Memory B cell (primary cell): ENCODE results near the gene RIT2.
"Not testable (repeated sequence)": the region's sequence is repeated elsewhere in the genome, so short reads cannot be mapped to it uniquely, and the experiment has no call there.

Experiments used
- ATAC-seq: fragments of 150-1000 bp; cut with Tn5 transposase; 2 replicates; pipeline ENCODE4 v1.10.0; 2021; ENCODE audit warnings: low read depth, mild to moderate bottlenecking, moderate library complexity
- DNase-seq, 2 donors: peaks; one replicate each; pipeline ENCODE4 v3.0.0; 2022; ENCODE audit warnings: low spot score in 2 of 2
- H3K27ac Mint-ChIP-seq: one replicate; pipeline ENCODE4 v1.8.0; 2022; ENCODE audit warnings: mild to moderate bottlenecking, moderate library complexity, mixed read lengths
- H3K27me3 Mint-ChIP-seq: one replicate; pipeline ENCODE4 v1.8.0; 2022; ENCODE audit warnings: mixed read lengths
- H3K36me3 Mint-ChIP-seq: one replicate; pipeline ENCODE4 v1.8.0; 2022; ENCODE audit warnings: mild to moderate bottlenecking, mixed read lengths
- H3K4me1 Mint-ChIP-seq: one replicate; pipeline ENCODE4 v1.8.0; 2022; ENCODE audit warnings: mixed read lengths
- H3K4me3 Mint-ChIP-seq: one replicate; pipeline ENCODE4 v1.8.0; 2022; ENCODE audit warnings: mild to moderate bottlenecking, moderate library complexity, mixed read lengths
- H3K9me3 Mint-ChIP-seq: one replicate; pipeline ENCODE4 v1.8.0; 2022; ENCODE audit warnings: mixed read lengths

Gene RIT2

DNA sequence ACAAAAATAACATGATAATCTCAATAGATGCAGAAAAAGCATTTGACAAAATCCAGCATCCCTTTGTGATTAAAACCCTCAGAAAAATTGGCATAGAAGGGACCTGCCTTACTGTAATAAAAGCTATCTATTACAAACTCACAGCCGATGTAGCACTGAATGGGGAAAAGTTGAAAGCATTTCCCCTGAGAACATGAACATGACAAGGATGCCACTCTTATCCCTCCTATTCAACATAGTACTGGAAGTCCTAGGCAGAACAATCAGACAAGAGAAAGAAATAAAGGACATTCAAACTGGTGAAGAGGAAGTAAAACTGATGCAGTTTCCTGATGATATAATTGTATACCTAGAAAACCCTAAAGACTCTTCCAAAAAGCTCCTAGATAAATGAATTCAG, 368.7 kb downstream of the RIT2 start:
- Mint-ChIP-seq H3K27me3 (no peaks in the 10 kb centered on the region), H3K4me1 (no peaks in the 10 kb centered on the region), H3K4me3 (no peak overlapping the region), H3K36me3 (no peaks in the 10 kb centered on the region), H3K9me3 (no peaks in the 10 kb centered on the region), H3K27ac (no peak overlapping the region)
- DNase-seq (no peak), ATAC-seq (no peak)

DNA sequence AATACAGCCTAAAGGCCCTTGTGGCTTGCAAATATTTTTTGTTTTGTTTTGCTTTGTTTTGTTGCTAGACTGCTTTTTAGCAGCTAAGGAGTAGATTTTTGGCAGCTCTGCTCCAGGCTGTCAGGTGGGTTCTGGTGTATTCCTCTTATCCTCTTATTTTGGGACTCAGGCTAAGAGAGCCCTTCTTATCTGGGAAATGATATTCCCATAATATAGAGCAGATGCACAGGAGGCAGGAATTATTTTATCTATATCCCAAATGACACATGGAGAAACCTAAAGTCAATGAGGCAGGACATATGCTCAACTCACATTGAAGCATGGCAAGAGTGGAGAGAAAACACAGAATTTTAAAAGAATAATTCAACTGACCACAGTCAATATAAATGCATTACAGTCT, 369.6 kb downstream of the RIT2 start:
- Mint-ChIP-seq H3K27ac (no peak overlapping the region), H3K4me3 (no peak overlapping the region), H3K27me3 (no peaks in the 10 kb centered on the region), H3K9me3 (no peaks in the 10 kb centered on the region), H3K4me1 (no peaks in the 10 kb centered on the region), H3K36me3 (no peaks in the 10 kb centered on the region)
- DNase-seq, result no peak
- ATAC-seq, result no peak

DNA sequence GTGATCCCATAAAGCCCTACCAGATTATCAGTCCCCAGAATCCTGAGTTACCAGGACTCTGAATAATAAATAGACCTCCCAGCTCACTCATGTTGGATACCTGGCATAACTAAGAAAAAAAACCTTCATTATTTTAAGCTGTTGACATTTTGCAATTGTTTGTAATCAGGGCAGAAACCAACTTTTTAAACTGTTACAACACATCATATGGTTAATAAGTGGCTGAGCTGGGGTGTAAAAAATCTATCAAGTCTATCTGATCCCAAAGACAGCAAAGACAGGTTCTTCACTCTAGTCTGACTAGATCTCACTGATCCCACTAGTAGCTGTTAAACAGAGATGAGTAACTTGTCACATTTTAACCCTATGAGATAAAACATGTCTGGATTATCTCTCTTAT, 370.3 kb downstream of the RIT2 start:
- Mint-ChIP-seq H3K27ac (no peak overlapping the region), H3K9me3 (no peaks in the 10 kb centered on the region), H3K4me3 (no peak overlapping the region), H3K36me3 (no peaks in the 10 kb centered on the region), H3K27me3 (no peaks in the 10 kb centered on the region), H3K4me1 (no peaks in the 10 kb centered on the region)
- ATAC-seq (no peak), DNase-seq (no peak)

DNA sequence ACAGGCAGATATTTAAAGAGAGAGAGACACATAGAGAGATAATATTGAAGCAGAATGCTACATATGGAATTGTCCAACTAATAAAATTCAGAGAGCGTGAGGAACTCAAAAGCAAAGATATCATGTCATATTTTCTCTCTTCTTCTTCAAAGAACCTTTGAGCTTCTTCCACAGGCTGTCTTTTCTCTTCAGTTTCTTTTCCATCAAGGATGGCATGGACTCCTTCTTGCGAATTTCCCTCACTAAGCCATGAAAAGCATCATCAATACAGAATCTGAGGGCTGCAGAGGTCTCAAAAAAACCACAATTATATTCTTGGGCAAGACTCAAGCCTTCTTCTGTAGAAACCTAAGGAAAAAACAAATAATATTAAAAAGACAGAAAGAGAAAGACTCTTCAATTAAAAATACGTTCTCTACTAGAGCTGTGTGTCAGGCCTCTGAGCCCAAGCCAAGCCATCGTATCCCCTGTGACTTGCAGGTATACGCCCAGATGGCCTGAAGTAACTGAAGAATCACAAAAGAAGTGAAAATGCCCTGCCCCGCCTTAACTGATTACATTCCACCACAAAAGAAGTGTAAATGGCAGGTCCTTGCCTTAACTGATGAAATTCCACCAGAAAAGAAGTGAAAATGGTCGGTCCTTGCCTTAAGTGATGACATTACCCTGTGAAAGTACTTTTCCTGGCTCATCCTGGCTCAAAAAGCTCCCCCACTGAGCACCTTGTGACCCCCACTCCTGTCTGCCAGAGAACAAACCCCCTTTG, 371.9 kb downstream of the RIT2 start:
- Mint-ChIP-seq H3K27me3 (no peaks in the 10 kb centered on the region), H3K36me3 (no peaks in the 10 kb centered on the region), H3K4me3 (no peak overlapping the region), H3K4me1 (no peaks in the 10 kb centered on the region), H3K9me3 (no peaks in the 10 kb centered on the region), H3K27ac (no peak overlapping the region)
- ATAC-seq, result no peak
- no peak for DNase-seq

DNA sequence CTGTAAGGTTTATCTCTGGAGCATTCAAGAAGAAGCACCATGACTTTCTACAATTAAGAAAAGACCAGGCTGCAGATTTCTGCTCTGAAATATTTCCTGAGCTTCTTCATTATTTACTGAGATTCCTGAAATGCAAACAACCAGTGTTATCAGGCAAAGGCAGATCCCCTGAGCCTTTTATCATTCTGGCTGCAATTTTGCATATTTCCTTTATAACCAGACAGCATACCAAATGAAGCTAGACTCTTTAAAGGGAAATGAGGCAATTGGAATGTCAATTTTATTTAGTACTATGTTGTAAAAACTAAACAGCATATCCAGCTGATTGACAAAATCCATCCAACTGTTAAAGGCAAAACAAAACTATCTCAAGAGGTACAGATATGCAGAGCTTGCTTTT, 372.5 kb downstream of the RIT2 start:
- H3K4me3 Mint-ChIP-seq, result no peak overlapping the region
- DNase-seq, result no peak
- H3K27ac Mint-ChIP-seq, result no peak overlapping the region
- no peaks in the 10 kb centered on the region for H3K27me3 Mint-ChIP-seq
- no peak for ATAC-seq
- H3K9me3 Mint-ChIP-seq, result no peaks in the 10 kb centered on the region
- no peaks in the 10 kb centered on the region for H3K36me3 Mint-ChIP-seq
- no peaks in the 10 kb centered on the region for H3K4me1 Mint-ChIP-seq

DNA sequence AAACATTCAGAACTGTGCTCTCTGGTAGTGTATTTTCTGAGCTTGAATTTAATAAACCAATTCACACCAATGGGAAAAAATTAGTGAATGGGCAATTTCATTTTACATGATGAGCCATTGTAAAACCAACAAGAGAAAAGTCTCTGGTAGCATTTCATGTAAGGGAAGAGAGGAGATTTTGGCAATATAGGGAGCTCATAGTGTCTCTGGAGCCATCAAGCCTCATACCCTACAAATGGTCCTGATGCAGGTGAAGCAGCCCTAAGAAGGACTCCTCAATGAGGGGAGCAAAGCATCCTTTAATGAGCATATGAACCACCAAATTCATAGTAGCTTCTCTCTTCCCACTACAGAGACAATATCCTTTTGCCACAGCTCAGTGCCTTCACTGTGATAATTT, 373.0 kb downstream of the RIT2 start:
- DNase-seq (no peak), ATAC-seq (no peak)
- Mint-ChIP-seq H3K4me1 (no peaks in the 10 kb centered on the region), H3K9me3 (peaks cover 1% of the 10 kb centered on the region), H3K27me3 (no peaks in the 10 kb centered on the region), H3K36me3 (no peaks in the 10 kb centered on the region), H3K4me3 (no peak overlapping the region), H3K27ac (no peak overlapping the region)

DNA sequence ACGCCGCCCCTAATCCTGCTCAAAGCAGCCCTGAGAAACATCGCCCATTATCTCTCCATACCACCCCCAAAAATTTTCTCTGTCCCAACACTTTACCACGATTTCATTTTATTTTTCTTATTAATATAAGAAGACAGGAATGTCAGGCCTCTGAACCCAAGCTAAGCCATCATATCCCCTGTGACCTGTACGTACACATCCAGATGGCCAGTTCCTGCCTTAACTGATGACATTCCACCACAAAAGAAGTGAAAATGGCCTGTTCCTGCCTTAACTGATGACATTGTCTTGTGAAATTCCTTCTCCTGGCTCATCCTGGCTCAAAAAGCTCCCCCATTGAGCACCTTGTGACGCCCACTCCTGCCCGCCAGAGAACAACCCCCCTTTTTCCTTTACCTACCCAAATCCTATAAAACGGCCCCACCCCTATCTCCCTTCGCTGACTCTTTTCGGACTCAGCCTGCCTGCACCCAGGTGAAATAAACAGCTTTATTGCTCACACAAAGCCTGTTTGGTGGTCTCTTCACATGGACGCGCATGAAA, 373.6 kb downstream of the RIT2 start:
- H3K9me3 Mint-ChIP-seq, H3K4me3 Mint-ChIP-seq, H3K27ac Mint-ChIP-seq, H3K4me1 Mint-ChIP-seq, DNase-seq, H3K36me3 Mint-ChIP-seq, H3K27me3 Mint-ChIP-seq, ATAC-seq: not testable (repeated sequence)

DNA sequence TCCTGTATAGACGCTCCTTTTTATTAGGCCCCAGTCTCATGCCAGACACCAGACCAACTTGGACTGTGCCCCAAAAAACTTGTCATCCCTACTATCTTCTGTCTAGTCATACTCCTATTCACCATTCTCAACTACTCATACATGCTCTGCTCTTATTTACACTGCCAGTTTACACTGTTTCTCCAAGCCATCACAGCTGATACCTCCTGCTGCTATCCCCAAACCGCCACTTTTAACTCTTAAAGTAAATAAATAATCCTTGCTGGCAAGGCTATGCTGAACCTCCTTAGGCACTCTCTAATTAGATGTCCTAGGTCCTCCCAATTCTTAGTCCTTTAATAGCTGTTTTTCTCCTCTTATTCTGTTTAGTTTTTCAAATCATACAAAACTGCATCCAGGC, 374.2 kb downstream of the RIT2 start:
- H3K4me1 Mint-ChIP-seq, H3K27me3 Mint-ChIP-seq, DNase-seq, H3K27ac Mint-ChIP-seq, H3K9me3 Mint-ChIP-seq, ATAC-seq, H3K4me3 Mint-ChIP-seq, H3K36me3 Mint-ChIP-seq: not testable (repeated sequence)

DNA sequence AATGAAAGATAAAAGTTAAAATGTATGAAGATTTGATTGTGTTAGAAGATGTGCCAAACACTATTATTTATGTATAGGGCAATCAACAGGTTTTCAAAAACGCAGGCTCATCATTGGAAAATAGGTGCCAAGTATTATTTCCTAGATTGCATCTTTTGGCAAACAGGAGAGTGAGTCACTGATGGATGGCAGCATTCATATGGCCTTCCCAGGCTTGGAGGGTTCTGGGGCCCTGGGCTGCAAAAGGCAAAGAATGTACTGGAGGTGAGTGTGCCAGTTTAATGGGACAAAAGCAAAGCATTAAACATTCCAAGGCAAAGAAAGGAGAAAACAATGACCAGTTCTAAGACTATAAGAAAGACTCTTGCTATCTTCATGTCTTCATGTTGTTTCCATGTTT, 379.4 kb downstream of the RIT2 start:
- peaks cover 1% of the 10 kb centered on the region for H3K9me3 Mint-ChIP-seq
- no peaks in the 10 kb centered on the region for H3K27me3 Mint-ChIP-seq
- H3K36me3 Mint-ChIP-seq, result no peaks in the 10 kb centered on the region
- DNase-seq, result no peak
- no peak overlapping the region for H3K4me3 Mint-ChIP-seq
- no peaks in the 10 kb centered on the region for H3K4me1 Mint-ChIP-seq
- no peak overlapping the region for H3K27ac Mint-ChIP-seq
- ATAC-seq, result no peak

DNA sequence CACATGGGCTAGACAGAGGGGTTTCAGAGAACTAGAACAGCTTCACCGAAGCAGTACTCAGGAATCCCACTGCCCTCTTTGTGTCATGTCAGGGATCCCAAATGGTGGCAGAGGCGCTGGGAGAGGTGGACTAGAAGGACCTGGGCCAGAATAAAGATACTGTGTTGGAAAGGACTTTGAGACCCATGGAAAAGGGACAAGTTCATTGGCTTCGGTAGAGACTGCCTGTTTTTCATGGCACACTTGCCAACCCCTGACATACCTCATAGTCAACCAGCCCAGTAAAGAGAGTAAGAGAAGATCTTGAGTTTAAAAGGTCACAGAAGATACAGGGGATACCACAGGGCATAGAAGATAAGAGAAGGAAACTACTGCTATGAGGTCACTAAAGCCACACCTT, 381.0 kb downstream of the RIT2 start:
- no peak for DNase-seq
- no peaks in the 10 kb centered on the region for H3K36me3 Mint-ChIP-seq
- no peaks in the 10 kb centered on the region for H3K27me3 Mint-ChIP-seq
- ATAC-seq, result no peak
- no peak overlapping the region for H3K27ac Mint-ChIP-seq
- peaks cover 3% of the 10 kb centered on the region for H3K9me3 Mint-ChIP-seq
- H3K4me3 Mint-ChIP-seq, result no peak overlapping the region
- H3K4me1 Mint-ChIP-seq, result no peaks in the 10 kb centered on the region

DNA sequence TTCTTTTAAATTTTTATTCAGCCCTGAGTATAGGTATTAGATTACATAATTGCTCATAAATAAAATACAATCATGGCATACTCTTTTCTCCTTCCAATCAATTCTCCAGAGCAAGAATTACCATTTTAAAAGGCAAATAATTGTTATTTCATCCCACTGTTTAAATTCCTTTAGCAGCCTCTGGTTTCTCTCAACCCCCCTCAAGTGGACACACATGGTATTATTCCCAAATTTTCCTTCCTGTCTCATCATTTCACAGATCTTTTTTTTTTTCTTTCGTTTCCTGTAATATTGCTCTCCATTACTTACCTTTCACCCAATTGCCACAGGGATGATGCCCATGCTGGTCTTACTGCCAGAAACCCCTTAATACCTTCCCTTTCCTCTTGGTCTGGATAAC, 385.2 kb downstream of the RIT2 start:
- Mint-ChIP-seq H3K27me3 (no peaks in the 10 kb centered on the region), H3K4me1 (no peaks in the 10 kb centered on the region), H3K27ac (no peak overlapping the region), H3K9me3 (peaks cover 5% of the 10 kb centered on the region), H3K4me3 (no peak overlapping the region), H3K36me3 (no peaks in the 10 kb centered on the region)
- no peak for ATAC-seq
- no peak for DNase-seq

DNA sequence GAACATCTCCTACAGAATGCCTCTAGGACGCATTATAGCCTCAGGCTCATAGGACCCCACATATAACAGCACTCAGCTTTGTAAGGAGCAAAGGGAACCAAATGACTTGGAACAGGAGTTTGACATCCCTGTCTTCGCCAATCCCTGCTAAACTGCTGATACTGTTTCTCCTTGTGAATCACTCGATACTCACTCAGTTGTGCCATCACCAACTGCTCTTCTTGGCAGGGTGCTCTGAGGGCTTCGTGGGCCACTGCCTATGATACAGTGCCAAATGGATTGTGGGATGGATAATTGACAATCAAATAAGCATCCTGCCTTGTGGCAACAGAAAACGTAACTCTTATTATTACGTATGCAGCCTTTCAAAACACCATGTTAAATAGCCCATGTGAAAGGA, 396.3 kb downstream of the RIT2 start:
- H3K27me3 Mint-ChIP-seq, result no peaks in the 10 kb centered on the region
- ATAC-seq (no peak), DNase-seq (no peak)
- H3K4me3 Mint-ChIP-seq, result no peak overlapping the region
- no peak overlapping the region for H3K27ac Mint-ChIP-seq
- no peaks in the 10 kb centered on the region for H3K4me1 Mint-ChIP-seq
- H3K36me3 Mint-ChIP-seq, result no peaks in the 10 kb centered on the region
- peaks cover 8% of the 10 kb centered on the region for H3K9me3 Mint-ChIP-seq

DNA sequence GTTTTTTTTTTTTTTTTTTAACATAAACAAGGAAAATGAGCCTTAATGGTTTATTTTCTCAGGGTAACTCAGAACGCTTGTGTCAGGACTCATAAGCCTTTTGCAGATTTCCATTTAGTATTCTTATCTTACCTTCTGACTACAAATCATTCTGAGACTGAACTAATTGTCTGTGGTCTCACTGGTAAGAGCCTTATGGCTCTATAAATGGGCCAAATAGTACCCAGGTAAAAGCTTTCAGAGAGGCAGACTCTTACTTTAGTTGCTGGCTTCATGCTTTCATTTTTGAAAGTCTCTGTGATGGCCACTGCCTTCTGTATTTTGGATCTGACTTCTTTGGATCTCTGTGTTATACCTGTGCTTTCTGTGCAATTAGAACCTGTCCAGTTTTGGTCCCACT, 403.4 kb downstream of the RIT2 start:
- no peak overlapping the region for H3K27ac Mint-ChIP-seq

DNA sequence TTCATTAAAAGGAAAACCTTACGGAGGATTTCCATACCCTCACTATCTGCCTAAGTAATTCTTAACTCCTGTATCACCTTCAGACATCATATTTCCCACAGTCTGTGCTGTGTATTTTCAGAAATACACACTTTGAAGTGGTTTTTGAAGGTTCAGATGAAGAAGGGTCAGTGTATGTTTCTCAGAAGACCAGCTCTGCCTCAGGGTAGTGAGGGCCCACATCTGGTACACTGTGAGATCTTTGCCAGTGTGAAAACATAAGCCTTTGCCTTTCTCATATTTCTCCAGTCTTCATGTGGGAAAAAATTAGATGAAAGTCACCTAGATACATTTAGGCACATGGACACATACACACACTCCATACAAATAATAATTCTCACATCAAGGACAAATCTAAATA, 408.4 kb downstream of the RIT2 start:
- ATAC-seq, result no peak

More for the DNA sequence above, 403.4 kb downstream of the RIT2 start:
- Mint-ChIP-seq H3K4me3 (no peak overlapping the region), H3K36me3 (no peaks in the 10 kb centered on the region), H3K9me3 (peaks cover under 1% of the 10 kb centered on the region), H3K27me3 (no peaks in the 10 kb centered on the region), H3K4me1 (no peaks in the 10 kb centered on the region)
- ATAC-seq (no peak), DNase-seq (no peak)

DNA sequence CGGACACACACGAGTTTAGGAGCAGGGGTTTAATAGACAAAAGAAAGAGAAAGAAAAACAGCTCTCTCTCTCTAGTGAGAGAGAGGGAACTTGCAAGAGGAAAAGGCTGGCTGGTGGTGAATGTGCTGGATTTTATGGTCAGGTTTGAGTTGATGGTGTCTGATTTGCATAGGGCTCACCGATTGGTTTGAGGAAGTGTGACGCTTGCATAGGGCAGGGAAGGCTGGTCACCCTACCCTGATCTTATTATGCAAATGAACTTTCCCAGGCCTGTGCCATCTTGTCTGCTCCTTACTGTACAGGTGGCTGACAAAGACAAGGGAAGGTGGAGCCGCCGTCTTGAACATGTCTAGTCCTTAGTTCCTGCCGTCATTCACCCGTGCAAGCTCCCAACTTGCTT, 408.9 kb downstream of the RIT2 start:
- H3K4me1 Mint-ChIP-seq, result no peaks in the 10 kb centered on the region
- no peak for DNase-seq
- no peaks in the 10 kb centered on the region for H3K27me3 Mint-ChIP-seq
- no peak for ATAC-seq
- H3K4me3 Mint-ChIP-seq, result no peak overlapping the region
- no peak overlapping the region for H3K27ac Mint-ChIP-seq
- H3K9me3 Mint-ChIP-seq, result no peaks in the 10 kb centered on the region
- no peaks in the 10 kb centered on the region for H3K36me3 Mint-ChIP-seq

More for the DNA sequence above, 408.4 kb downstream of the RIT2 start:
- Mint-ChIP-seq H3K4me3 (no peak overlapping the region), H3K4me1 (no peaks in the 10 kb centered on the region), H3K27ac (no peak overlapping the region), H3K36me3 (no peaks in the 10 kb centered on the region), H3K9me3 (no peaks in the 10 kb centered on the region), H3K27me3 (no peaks in the 10 kb centered on the region)
- DNase-seq, result no peak
